Stimulated activated CD4-positive, alpha-beta T cell treated with anti-CD3 and anti-CD28 coated beads, Interleukin-2, amount 100 ng/mL, for 4 hours (primary cell): Measurements from ENCODE around the gene PYCARD.
"Not testable (repeated sequence)": the region's sequence is repeated elsewhere in the genome, so short reads cannot be mapped to it uniquely, and the experiment has no call there.

Experiments
- DNase-seq: peaks from one replicate; pipeline ENCODE4 v3.0.0-alpha.2; 2020; ENCODE audit warnings: low read depth

Gene PYCARD

DNA sequence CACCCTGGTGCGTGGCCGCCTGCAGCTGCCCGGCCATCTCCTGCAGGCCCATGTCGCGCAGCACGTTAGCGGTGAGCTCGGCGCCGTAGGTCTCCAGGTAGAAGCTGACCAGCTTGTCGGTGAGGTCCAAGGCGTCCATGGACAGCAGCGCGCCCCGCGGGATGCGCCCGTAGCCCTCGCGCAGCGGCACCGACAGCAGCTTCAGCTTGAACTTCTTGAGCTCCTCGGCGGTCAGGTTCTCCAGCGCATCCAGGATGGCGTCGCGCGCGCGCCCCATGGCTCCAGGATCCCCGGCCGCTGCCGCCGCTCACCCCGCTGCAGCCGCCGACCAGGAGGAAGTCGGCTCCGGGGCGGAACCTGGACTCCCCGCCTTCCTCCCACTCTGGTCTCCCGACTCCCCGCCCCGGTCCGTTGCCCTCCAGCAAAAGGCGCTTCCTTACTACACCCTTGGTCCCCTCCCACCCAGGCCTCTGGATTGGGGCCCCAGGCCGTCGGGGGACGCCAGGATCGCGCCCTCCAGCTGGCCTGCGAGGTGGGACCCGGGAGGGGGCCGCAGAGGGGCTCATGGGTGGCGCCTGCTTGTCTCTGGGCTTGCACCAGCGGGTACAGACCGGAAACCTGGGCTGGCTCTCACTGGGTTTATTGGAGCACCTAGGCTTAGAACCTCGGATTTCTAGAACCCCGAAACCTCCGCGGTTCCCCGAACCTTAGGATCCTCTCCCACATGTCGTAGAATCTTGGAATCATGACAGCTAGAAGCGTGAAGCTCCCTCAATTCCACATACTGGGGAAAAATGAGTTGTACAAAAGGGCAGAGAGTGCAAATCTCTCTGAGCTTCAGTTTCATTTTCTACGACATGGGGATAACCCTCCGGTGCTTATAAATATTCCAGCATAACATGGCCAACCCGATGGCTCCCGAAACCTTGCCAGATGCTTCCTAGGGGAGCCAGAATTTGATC is at the start of gene PYCARD:
TSS of gene PYCARD (minus strand) at position 347 of the 962 bp plus-strand sequence. CDS start at position 277, 70 bp downstream.
- no peak for DNase-seq

DNA sequence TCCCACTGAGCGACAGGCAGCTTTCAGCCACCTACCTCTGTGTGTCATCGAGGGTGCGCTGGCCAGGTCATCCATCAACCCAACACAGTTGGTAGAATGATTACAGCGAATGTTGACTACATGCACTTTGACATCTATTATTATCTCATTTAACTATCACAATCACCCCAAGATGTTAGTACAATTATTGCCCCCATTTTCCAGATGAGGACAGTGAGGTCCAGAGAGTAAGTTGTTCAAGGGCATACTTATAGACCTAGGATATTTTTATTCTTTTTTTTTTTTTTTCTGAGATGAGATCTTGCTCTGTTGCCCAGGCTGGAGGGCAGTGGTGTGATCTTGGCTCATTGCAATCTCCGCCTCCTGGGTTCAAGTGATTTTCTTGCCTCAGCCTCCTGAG is 48.9 kb upstream of the PYCARD start:
- DNase-seq, result no peak

DNA sequence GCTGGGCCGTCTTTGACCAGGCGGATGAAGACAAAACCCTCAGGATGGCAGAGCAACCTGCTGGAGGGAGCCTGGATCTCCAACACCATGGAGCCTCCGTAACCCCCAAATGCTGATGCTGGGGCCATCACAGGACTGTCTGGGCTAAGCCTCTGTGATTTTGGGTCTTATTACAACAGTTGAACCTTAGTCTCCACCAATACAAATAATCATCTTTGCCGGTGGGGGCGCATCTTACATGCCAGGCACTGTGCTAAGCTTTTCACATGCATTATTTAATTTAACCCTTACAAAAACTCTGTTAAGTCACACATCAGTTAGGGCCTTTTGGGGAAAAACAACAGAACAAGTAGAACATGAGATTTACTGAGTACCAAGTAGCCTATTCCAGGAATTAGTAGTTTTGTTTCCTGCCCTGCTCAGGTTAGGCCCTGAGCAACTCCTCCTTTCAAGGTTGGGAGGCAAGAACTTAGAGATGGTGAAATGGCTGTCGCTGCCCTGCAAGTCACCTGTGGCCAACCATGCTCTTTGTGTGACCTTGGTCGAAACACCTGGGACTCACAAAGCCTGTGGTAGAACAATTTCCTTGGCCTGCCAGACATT is 48.3 kb upstream of the PYCARD start:
- DNase-seq, result no peak

DNA sequence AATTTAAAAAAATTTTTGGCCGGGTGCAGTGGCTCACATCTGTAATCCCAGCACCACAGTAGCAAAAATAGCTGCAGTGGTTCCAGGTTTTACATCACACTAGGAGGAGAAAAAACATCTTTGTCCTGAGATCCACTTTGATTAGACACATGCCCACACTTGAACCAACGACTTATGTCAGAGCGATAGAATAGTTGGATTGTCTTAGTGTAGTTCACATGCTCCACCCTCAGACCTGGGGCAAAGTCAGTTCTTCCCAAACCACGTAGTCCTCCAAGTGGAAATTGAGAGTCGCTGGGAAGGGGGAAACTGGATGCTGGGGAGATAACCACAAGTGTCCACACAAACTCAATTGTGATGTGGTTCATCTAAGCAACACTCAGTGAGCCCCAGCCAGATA is 45.8 kb upstream of the PYCARD start:
- no peak for DNase-seq

DNA sequence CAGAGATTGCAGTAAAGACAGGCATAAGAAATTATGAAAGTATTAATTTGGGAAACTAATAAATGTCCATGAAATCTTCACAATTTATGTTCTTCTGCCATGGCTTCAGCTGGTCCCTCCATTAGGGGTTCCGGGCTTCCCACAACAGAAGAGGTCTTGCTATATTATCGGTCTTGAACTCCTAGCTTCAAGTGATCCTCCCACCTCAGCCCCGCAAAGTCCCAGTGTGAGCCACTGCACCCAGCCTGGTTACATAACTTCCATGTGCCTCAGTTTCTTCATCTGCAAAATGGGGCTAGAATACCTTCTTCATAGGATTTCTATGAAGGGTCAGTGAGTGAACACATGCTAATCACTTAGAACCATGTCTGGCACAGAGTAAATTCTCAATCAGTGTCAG is 43.7 kb upstream of the PYCARD start:
- DNase-seq, result no peak

DNA sequence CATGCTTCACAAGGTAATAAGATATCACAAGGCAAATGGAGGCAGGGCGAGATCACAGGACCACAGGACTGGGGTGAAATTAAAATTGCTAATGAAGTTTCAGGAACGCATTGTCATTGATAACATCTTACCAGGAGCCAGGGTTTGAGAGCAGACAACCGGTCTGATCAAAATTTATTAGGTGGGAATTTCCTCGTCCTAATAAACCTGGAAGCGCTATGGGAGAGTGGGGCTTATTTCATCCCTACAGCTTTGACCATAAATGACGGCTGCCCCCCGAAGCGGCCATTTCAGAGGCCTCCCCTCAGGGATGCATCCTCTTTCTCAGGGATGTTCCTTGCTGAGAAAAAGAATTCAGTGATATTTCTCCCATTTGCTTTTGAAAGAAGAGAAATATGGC is 43.0 kb upstream of the PYCARD start:
- not testable (repeated sequence) for DNase-seq

DNA sequence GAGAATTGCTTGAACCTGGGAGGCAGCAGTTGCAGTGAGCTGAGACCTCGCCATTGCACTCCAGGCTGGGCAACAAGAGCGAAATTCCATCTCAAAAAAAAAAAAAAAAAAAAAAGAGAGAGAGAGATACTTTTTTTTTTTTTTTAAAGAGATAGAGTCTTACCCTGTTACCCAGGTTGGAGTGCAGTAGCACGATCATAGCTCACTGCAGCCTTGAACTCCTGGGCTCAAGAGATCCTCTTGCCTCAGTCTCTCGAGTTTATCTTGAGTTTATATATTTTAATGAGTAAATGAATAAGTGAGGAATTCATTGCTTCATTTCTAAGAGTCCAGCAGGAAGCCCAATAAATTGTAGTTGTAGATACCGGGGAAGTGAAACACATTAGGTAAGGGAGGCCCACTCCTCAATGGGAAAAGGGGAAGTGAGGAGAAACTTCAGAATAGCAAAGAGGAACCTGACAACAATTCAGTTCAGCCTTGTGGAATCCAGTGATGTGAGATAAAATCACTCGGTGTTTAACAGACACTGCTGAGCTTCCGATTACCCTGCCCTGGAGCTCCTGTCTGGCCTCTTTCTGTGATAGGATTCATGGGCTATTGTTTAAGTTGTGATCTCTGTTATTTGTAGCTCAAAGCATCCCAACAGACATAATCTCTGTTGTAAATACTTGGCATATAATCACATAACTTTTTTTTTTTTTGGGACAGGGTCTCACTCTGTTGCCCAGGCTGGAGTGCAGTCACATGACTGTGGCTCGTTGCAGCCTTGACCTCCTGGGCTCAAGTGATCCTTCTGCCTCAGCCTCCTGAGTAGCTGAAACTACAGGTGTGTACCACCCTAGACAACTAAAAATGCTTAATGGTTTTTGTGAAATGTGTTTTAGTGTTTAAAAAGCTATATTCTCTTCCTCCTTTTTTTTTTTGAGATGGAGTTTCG is 41.4 kb upstream of the PYCARD start:
- no peak for DNase-seq

DNA sequence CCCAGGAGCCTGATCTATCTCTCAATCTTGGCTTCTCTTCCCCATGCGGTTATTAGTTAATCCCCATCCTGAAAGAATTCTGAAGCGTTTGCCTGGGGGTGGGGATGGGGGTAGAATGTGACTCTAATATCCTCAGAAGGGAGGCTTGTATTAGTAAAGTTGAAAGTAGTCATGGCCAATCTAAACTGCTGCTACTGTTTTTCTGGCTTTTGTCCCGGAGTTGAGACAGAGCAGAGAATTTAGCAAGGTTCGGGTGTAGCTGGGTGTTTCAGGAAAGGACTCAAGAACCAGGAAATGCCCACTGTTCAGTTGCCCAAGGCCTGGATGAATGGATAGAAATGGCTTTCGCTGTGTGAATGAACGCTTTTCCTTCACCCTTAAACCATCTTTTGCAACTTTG is 39.6 kb upstream of the PYCARD start:
- DNase-seq, result no peak

DNA sequence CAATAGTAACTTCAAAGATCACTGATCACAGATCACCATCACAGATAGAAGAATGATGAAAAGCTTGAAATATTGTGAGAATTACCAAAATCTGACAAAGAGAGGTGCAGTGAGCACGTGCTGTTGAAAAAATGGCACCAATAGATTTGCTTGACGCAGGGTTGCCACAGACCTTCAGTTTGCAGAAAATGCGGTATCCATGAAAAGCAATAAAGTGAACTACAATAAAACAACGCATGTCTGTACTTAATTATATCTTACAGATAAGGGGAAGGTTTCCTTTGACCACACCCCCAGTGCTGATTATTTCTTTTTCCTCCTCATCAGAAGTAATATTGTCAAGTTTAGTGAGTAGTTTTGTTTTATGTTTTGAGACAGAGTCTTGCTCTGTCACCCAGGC is 35.5 kb upstream of the PYCARD start:
- no peak for DNase-seq

DNA sequence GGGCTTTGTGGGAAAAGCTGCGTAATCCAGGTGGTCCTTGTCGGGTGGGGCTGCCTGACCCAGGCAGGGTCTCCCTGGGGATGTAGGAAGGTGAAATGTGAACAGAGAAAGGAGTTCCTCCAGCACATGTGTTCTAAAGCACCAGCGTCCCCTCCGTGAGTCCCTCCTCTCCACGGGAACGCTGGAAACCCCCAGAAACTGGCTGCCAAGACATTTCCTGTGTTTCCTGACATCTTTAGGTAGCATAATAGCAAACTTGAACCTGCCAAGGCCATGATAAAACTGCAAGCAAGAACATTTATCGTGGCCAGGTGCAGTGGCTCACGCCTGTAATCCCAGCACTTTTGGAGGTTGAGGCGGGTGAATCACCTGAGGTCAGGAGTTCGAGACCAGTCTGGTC is 26.9 kb upstream of the PYCARD start:
- DNase-seq, result no peak

DNA sequence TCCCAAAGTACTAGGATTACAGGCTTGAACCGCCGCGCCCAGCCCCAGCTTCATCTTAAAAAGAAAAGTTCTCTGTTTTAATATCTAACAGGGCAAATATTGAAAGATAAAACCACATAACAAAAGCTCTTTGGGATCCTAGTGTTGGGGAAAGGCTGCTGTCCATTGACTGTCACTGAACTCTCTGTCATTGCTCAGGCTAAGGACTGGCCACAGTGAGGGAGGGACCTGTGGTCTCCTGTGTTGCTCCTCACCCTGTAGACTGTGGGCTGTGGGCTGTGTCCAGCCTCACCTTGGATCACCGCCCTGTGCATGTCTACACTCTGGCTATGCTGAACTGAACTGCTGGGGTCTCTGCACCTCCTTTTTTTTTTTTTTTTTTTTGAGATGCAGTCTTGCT is 25.6 kb upstream of the PYCARD start:
- DNase-seq, result no peak

DNA sequence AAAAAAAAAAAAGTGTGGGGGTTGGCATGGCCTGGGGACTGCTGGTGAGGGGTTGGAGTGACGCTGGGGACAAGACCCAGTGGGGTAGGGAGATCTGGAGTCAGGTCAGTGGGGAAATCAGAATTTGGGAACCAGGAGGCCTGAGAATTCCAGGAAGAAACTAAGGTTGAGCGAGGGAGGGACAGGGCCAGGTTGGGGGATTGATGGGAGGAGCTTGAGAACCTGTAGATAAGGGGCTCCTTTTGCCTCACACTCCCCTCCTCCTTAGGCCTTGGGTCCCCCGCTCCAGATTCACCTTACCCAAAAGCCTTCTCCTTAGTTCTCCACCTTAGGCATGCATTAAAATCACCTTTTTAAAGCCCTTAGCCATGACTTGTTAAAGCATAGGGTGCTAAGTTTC is 22.6 kb upstream of the PYCARD start:
- DNase-seq, result no peak

DNA sequence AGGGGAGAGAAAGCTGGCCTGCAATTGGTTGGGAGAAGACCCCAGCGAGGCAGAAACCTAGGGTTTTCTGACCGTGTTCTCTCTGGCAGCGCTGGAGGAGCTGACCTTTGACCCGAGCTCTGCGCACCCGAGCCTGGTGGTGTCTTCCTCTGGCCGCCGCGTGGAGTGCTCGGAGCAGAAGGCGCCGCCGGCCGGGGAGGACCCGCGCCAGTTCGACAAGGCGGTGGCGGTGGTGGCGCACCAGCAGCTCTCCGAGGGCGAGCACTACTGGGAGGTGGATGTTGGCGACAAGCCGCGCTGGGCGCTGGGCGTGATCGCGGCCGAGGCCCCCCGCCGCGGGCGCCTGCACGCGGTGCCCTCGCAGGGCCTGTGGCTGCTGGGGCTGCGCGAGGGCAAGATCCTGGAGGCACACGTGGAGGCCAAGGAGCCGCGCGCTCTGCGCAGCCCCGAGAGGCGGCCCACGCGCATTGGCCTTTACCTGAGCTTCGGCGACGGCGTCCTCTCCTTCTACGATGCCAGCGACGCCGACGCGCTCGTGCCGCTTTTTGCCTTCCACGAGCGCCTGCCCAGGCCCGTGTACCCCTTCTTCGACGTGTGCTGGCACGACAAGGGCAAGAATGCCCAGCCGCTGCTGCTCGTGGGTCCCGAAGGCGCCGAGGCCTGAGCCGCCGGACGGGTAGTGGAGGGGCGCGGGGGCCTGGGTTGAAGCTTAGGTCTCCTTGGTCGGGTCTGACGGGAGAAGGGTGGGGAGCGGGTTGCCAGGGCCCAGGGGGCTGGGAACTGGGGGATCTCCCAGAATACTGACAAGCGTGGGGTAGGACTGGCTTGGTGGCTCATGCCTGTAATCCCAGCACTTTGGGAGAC is 21.8 kb upstream of the PYCARD start:
- no peak for DNase-seq

DNA sequence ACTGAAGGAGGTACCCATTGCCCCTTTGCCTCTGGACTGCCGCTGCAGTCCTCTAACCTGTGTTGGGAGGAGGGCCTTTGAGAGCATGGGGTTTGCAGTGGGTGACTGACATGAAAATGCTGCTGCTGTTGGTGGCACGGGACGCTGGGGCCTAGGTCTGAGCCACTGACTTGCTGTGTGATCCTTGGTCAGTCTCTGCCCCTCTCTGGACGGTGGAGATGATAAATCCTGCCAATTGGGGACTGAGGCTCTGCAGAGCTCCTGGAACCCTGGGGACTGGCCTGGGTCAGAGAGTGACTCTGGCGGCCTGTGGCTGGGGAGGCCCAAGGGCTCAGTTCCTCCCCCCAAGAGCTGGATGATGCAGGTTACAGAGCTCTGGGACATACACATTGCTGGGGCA is 20.5 kb upstream of the PYCARD start:
- DNase-seq, result no peak

DNA sequence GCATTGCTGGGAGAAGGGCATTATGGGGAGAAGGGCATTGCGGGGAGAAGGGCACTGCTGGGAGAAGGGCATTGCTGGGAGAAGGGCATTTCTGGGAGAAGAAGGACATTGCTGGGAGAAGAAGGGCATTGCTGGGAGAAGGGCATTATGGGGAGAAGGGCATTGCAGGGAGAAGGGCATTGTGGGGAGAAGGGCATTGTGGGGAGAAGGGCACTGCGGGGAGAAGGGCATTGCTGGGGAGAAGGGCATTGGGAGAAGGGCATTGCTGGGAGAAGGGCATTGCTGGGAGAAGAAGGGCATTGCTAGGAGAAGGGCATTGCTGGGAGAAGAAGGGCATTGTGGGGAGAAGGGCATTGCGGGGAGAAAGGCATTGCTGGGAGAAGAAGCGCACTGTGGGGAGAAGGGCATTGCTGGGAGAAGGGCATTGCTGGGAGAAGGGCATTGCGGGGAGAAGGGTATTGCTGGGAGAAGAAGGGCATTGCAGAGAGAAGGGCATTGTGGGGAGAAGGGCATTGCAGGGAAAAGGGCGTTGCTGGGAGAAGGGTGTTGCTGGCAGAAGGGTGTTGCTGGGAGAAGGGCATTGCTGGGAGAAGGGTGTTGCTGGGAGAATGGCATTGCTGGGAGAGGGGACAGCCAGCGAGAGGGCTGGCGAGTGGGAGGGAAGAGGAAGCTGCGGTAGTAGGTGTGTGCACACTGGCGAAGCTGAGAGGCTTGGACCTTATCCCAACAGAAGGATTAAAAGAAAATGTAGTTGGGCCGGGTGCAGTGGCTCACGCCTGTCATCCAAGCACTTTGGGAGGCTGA is 19.0 kb upstream of the PYCARD start:
- DNase-seq, result no peak

DNA sequence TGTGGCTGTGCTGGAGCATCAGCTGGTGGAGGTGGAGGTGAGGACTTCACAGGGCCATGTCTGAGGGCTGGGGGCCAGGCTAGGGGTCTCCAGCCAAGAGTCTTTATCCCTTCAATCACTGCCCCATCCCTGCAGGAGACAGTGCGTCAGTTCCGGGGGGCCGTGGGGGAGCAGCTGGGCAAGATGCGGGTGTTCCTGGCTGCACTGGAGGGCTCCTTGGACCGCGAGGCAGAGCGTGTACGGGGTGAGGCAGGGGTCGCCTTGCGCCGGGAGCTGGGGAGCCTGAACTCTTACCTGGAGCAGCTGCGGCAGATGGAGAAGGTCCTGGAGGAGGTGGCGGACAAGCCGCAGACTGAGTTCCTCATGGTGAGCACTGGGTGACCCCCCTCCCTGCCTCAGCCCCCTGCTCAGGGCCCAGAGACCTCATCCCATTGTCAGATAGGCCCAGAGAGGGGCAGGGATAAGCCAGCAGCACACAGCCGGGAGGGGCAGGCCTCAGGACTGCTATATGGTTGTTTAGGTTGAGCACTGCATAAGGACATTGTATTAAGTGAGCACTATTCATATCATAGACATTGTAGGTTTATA is 16.7 kb upstream of the PYCARD start:
- no peak for DNase-seq

DNA sequence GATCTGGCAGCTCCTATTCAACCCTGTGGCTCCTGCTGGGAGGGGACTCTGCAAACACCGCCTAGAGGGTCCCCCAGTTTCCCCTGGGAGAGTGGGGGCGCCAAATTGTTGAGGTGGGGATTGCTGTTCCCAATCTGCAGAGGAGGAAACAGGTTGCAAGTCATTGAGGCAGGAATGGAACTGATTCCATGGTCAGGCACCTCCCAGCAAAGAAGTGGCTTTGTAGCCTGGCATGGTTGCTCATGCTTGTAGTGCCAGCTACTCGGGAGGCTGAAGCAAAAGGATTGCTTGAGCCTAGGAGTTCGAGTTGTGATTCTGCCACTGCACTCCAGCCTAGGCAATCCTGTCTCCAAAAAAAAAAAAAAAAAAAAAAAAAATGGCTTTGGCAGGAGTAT is 14.6 kb upstream of the PYCARD start:
- DNase-seq, result no peak

DNA sequence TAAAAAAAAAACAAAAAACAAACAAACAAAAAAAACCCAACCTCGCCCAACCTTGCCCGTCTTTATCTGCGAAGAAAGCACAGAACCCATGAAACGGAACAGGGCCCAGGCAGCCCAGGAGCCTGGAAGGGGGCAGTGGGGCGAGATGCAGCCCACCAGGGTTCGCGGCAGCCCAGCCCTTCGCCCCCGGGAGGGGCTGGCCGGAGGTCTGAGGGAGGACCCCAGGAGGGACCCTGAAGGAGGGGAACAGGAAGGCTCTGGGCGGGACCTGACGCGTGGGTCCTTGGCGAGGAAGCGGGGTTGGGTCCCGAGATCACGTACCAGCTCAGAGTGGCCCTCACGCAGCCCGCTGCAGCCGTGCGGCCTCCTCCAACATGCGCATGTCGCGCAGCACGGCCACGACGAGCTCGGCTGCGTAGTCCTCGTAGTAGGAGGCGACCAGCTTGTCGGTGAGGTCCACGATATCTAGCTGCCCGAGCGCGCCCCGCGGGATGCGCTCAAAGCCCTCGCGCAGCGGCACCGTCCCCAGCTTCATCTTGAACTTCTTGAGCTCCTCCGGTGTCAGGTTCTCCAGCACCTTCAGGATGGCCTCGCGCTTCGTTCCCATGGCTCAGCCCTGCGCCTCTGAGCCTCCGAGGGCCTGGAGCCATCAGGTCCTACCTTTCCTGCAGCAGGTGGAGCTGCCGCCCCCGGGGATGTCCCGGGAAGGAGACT is 14.0 kb upstream of the PYCARD start, which contains the start of gene PYDC1:
TSS of gene PYDC1 (minus strand) at position 714 of the 714 bp plus-strand sequence. CDS start at position 607, 107 bp downstream.
- no peak for DNase-seq
